Left lung (tissue), 10 donors: ENCODE data around the gene WNT5B. TPM values are rescaled to one million over a fixed set of nuclear protein-coding genes. Genes with fewer than 3 reads are reported as not detected.
A peak's percentile ranks its signal among the peaks of the same experiment; 100 is the strongest.

Experiments used
- ATAC-seq: fragments of 200-7000 bp; cut with Tn5 transposase; one replicate; pipeline ENCODE4 v1.9.1; 2020; ENCODE audit warnings: moderate library complexity
- DNase-seq, 4 donors: peaks; one replicate each; pipeline ENCODE4 v3.0.0-alpha.2; 2013 to 2020
- H3K27ac ChIP-seq, 2 donors: fragments of 200-600 bp; sonication (generic) in 1 of 2; one replicate each; pipeline versions ENCODE4 v1.5.0 to v1.8.0; 2020 to 2021
- H3K27me3 ChIP-seq, 2 donors: fragments of 200-600 bp; sonication (generic) in 1 of 2; one replicate each; pipeline versions ENCODE4 v1.5.0 to v1.8.0; 2020 to 2021
- H3K36me3 ChIP-seq, 2 donors: fragments of 200-600 bp; sonication (generic) in 1 of 2; one replicate each; pipeline versions ENCODE4 v1.5.0 to v1.8.0; 2020 to 2021
- H3K4me1 ChIP-seq, 2 donors: fragments of 200-600 bp; one replicate each; pipeline ENCODE4 v1.8.0; 2021
- H3K4me3 ChIP-seq, 2 donors: fragments of 200-600 bp; sonication (generic) in 1 of 2; one replicate each; pipeline versions ENCODE4 v1.5.0 to v1.8.0; 2020 to 2021; ENCODE audit warnings: mild to moderate bottlenecking in 1 of 2
- H3K9me3 ChIP-seq, 2 donors: fragments of 200-600 bp; sonication (generic) in 1 of 2; one replicate each; pipeline versions ENCODE4 v1.5.0 to v1.8.0; 2020 to 2021
- intact Hi-C, 2 donors: fragments of 100-400 bp; cut with DNase I; formaldehyde crosslinking; loops; one replicate each; pipeline versions ENCODE4 v1.11.2 to v1.14.2; 2022
- polyA plus RNA-seq, 6 donors: library from polyadenylated mRNA; unstranded; fragments of 120-200 nt; gene quantifications; one replicate each; pipeline ENCODE4 v1.2.1, GENCODE V29; 2013; ENCODE audit not compliant: insufficient read length in 6 of 6
- total RNA-seq, 2 donors: library from RNA; stranded (reverse); fragmentation: NEBNext Ultra II Directional; extraction: Animal tissue kit (Norgen Biotek cat#: 25700); gene quantifications; one replicate each; pipeline ENCODE4 v1.2.1, GENCODE V29; 2021
- TF ChIP-seq, protein P1 (sequence below), 2 donors: fragments of 200-600 bp; sonication (generic) in 1 of 2; IDR thresholded peaks; one replicate each; pipeline versions ENCODE4 v1.5.0 to v1.8.0; 2021; ENCODE audit warnings: antibody characterized with exemption in 2 of 2
- donor health status: DM: no; HTN: yes; CAD: no.
- donor health status: DM: no; HTN: no; CAD: no.

Gene WNT5B
- total and polyA plus RNA-seq, 8 donors: 3.3 to 8.8 (median 6.7) TPM

DNA sequence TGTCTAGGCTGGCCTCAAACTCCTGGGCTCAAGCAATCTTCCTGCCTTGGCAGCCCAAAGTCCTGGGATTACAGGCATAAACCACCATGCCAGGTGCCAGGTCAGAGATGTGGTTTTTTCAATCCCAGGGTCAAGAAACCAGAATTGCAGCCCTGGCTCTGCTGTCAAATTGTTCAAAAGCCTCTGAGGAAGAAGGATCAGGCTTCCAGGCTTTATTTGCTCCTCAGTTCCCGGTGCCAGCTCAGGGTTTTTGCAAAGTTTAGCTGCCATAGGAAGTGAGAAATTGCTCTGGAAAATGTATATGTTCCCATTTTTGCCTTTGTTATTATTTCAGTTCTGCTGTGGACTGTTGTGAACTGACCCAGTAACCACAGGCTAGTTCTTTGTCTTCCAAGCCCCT is 28.7 kb downstream of the WNT5B start:
- peaks cover 3 to 21% of the 10 kb centered on the region in 2 donors for H3K4me1 ChIP-seq
- H3K36me3 ChIP-seq: no peaks in the 10 kb centered on the region
- ATAC-seq: no peak
- peak overlapping the region in 1 of 2 donors; percentile 92 for H3K27ac ChIP-seq
- intact Hi-C loops: loop anchor here in 1 of 2 donors (10.0 kb wide), 1 partner anchor 137 kb away; no protein-coding TSS in a partner anchor
- TF ChIP-seq, protein P1, sequence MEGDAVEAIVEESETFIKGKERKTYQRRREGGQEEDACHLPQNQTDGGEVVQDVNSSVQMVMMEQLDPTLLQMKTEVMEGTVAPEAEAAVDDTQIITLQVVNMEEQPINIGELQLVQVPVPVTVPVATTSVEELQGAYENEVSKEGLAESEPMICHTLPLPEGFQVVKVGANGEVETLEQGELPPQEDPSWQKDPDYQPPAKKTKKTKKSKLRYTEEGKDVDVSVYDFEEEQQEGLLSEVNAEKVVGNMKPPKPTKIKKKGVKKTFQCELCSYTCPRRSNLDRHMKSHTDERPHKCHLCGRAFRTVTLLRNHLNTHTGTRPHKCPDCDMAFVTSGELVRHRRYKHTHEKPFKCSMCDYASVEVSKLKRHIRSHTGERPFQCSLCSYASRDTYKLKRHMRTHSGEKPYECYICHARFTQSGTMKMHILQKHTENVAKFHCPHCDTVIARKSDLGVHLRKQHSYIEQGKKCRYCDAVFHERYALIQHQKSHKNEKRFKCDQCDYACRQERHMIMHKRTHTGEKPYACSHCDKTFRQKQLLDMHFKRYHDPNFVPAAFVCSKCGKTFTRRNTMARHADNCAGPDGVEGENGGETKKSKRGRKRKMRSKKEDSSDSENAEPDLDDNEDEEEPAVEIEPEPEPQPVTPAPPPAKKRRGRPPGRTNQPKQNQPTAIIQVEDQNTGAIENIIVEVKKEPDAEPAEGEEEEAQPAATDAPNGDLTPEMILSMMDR (IDR thresholded peaks at IDR 0.05): no peak
- H3K4me3 ChIP-seq: no peak overlapping the region
- no peaks in the 10 kb centered on the region for H3K9me3 ChIP-seq
- no peak for DNase-seq
- no peaks in the 10 kb centered on the region for H3K27me3 ChIP-seq

DNA sequence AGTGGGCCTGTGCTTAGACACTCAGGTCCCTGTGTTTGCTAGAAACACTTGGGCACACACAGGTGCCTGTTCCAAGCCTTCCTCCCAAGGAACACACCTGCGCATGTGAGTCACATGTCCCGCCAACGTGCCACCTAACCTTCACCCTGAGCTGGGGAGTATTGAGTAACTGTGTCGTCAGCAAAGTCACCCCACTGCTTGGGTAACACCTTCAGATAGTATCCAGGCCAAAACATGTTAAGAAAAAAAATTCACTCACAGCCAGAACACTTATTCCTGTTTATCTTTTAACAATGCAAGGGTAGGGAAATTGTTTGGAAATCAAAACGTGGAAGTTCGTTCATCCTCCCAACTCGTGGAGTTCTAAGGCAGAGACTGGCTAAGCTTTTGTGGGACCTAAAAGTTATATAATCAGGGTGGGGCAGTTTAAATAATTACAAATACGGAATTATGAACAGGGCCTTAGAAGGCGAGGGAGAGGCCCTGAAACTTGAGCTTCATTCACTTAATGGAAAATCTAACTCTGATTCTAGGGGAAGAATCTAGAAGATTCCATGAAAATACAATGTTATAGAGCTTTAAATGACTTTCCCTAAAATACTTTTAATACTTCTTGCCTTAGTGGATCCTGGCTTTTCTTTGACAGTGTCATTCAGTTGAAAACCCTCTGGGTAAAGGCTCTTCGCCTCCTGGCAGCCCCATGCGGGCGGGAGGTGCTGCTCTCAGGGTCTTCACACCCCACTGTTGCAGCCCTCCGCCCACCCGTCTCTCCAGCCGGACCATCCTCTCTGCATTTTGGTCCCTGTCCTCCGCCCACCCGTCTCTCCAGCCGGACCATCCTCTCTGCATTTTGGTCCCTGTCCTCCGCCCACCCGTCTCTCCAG is 31.5 kb downstream of the WNT5B start:
- Histone ChIP-seq H3K27me3 (no peaks in the 10 kb centered on the region), H3K4me3 (peak overlapping the region in 1 of 2 donors; percentile 6), H3K4me1 (peaks cover 3 to 21% of the 10 kb centered on the region in 2 donors), H3K27ac (peak overlapping the region; percentile 88 to 92), H3K9me3 (no peaks in the 10 kb centered on the region), H3K36me3 (no peaks in the 10 kb centered on the region)
- DNase-seq (peak in 3 of 4 donors; percentile 76 to 87 (median 83)), ATAC-seq (peak; percentile 51)
- TF ChIP-seq, protein P1 (IDR thresholded peaks at IDR 0.05): no peak
- intact Hi-C loops: no loop called here

DNA sequence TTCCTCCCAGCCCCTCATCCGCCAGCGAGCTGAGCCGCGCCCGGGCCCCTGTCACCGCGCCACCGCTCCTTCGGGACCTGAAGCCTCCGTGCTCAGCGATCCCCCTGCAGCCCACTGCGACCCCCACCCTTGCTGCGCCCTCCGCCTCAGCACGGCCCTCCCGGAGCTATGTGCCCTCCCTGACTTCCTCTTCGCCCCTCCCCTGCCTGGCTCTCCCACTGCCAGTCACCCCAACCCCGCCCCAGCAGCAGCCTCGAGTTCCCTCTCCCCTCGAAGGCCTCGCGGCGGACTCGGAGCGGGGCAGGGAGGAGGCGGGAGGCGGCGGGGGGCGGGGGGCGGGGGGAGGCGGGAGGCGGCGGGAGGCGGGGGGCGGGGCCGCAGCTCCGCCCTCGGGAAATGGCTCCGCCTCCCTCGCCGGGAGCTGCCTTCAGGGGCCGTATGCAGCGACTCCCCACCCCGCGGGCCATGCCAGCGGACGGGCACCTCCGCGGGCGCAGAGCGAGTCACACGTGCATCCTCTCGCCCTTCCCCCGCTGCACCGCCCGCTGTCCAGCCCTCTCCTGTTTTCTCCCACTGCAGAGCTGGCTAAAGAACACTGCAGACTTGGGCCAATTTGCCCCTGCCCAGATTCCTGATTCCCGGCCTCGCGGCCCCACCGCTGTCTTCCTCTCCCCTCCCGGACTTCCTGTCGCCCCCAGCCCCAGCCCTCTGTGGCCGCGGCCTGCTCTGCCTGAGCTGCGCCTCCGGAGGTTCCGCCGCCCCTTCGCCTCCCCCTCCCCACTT is 32.7 kb downstream of the WNT5B start:
- Histone ChIP-seq H3K27me3 (no peaks in the 10 kb centered on the region), H3K36me3 (no peaks in the 10 kb centered on the region), H3K4me1 (peaks cover 3 to 25% of the 10 kb centered on the region in 2 donors), H3K4me3 (peak overlapping the region; percentile 42 to 49), H3K27ac (peak overlapping the region; percentile 87 to 92), H3K9me3 (no peaks in the 10 kb centered on the region)
- TF ChIP-seq, protein P1 (IDR thresholded peaks at IDR 0.05): no peak
- intact Hi-C loops: no loop called here
- ATAC-seq (peak; percentile 87), DNase-seq (peak; percentile 83 to 97 (median 90))

DNA sequence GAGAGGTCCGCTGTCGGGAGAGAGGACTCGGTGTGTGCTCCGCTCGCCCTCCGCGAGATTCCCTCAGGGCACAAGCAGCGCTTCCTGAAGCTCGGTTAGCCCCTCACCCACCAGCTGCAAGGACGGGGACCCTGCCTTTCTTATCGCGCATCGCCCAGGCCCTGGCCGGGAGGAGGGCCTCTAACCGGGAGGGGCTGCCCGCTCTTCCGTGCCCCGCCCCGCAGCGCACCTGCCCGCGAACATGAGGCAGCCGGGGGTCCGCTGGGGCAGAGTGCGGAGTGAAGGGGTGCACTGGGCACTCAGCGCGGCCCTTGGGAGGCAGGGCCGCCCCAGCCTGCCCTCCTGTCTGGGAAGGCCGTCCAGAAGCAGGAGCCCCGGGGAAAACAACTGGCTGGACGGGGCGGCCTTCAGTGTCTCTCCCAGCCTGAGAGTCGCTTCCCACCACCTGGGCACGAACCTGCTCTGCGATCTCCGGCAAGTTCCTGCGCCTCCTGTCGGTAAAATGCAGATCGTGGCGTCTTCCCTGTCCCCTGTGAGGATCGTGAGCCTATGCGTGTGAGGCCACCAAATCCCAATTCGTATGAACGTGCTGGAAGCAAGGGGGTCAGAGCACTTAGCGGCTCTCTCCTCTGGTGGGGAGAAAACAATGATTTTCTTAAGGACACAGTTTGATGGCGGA is 33.9 kb downstream of the WNT5B start:
- Histone ChIP-seq H3K4me1 (peaks cover 3 to 32% of the 10 kb centered on the region in 2 donors), H3K27ac (peak overlapping the region; percentile 21 to 70), H3K27me3 (no peaks in the 10 kb centered on the region), H3K36me3 (no peaks in the 10 kb centered on the region), H3K9me3 (no peaks in the 10 kb centered on the region), H3K4me3 (no peak overlapping the region)
- intact Hi-C loops: no loop called here
- DNase-seq (peak in 3 of 4 donors; percentile 53 to 84 (median 58)), ATAC-seq (peak; percentile 43)
- TF ChIP-seq, protein P1 (IDR thresholded peaks at IDR 0.05): no peak
